K562 (cell line): ENCODE measurements around the gene GRK1. TPM values are rescaled to one million over a fixed set of nuclear protein-coding genes. Genes with fewer than 3 reads are reported as not detected.
A peak's percentile ranks its signal among the peaks of the same experiment; 100 is the strongest.

ENCODE experiments used
- ATAC-seq: fragments of 200-7000 bp; cut with Tn5 transposase; 3 replicates; pipeline ENCODE4 v1.9.1; 2020; ENCODE audit warnings: moderate library complexity
- BruUV-seq: library from RNA; stranded (reverse); fragments of 400-500 nt; replicated peaks from 2 replicates; lab custom pipeline; 2021; lab: Mats Ljungman, UMichigan
- CTCF ChIA-PET: fragments of 300-600 bp; formaldehyde crosslinking; extraction: SDS; loops from one replicate; lab custom pipeline; 2021; ENCODE audit warnings: low intra/inter-chr PET ratio; lab: Yijun Ruan, JAX
- POLR2A ChIA-PET: fragments of 300-600, 350-650 bp; sonication (Branson Sonifier 250); formaldehyde crosslinking; extraction: SDS; loops from one replicate; lab custom pipeline; 2021; ENCODE audit warnings: antibody characterized with exemption, inconsistent platforms; lab: Yijun Ruan, JAX
- DNase-seq, 4 experiments: peaks; one replicate each; pipeline versions ENCODE4 v3.0.0 to v3.0.0-alpha.2; 2011 to 2018; ENCODE audit warnings: low spot score in 3 of 4, mixed read lengths in 3 of 4; ENCODE audit errors: extremely low read depth in 1 of 4
- FAIRE-seq: peaks from 2 replicates; lab custom pipeline; 2011; peaks lifted over from hg19 to GRCh38; lab: Jason Lieb, UNC
- H2AFZ ChIP-seq: 2 replicates; pipeline ENCODE4 v1.6.0; 2011; ENCODE audit warnings: low read depth, low read length, control low read depth, inconsistent platforms
- H3K27ac ChIP-seq: fragments of 200-600 bp; 3 replicates; pipeline ENCODE4 v1.8.0; 2011; ENCODE audit warnings: low read depth, mild to moderate bottlenecking, control low read depth, inconsistent platforms, low read length, moderate library complexity, mixed read lengths; ENCODE audit errors: extremely low read depth
- H3K27me3 ChIP-seq, 2 experiments: fragments of 300-600 bp in 1 of 2; 2 replicates in 1 of 2; 3 replicates in 1 of 2; pipeline versions ENCODE4 v1.6.0 to v1.8.0; 2011; ENCODE audit warnings: inconsistent platforms in 2 of 2, low read length in 2 of 2, mild to moderate bottlenecking in 1 of 2, mixed read lengths in 1 of 2, moderate library complexity in 1 of 2; ENCODE audit not compliant: control insufficient read depth in 2 of 2, insufficient read depth in 2 of 2
- H3K36me3 ChIP-seq: fragments of 300-600 bp; 3 replicates; pipeline ENCODE4 v1.8.0; 2011; ENCODE audit warnings: mild to moderate bottlenecking, low read length, inconsistent platforms; ENCODE audit not compliant: control insufficient read depth, insufficient read depth
- H3K4me1 ChIP-seq, 2 experiments: fragments of 200-600 bp in 1 of 2; replicated peaks in 1 of 2; 2 replicates in 1 of 2; 3 replicates in 1 of 2; pipeline versions ENCODE4 v1.5.1 to v1.8.0; 2011; ENCODE audit warnings: inconsistent platforms in 2 of 2, low read length in 2 of 2, mild to moderate bottlenecking in 1 of 2, mixed read lengths in 1 of 2, moderate library complexity in 1 of 2; ENCODE audit not compliant: control insufficient read depth in 2 of 2, insufficient read depth in 2 of 2
- H3K4me2 ChIP-seq: 2 replicates; pipeline ENCODE4 v1.6.1; 2011; ENCODE audit warnings: low read length, control low read depth, inconsistent platforms, mixed read lengths; ENCODE audit not compliant: insufficient read depth
- H3K4me3 ChIP-seq: fragments of 200-600 bp; sonication (generic), shearing (Covaris generic); 2 replicates; pipeline ENCODE4 v1.5.1; 2016; ENCODE audit warnings: control low read depth, inconsistent platforms
- H3K79me2 ChIP-seq: fragments of 200-600 bp; 3 replicates; pipeline ENCODE4 v1.8.0; 2011; ENCODE audit warnings: low read length, inconsistent platforms; ENCODE audit not compliant: control insufficient read depth, insufficient read depth
- H3K9ac ChIP-seq, 2 experiments: 2 replicates each; pipeline versions ENCODE4 v1.6.0 to v1.6.1; 2011; ENCODE audit warnings: low read depth in 2 of 2, low read length in 2 of 2, control low read depth in 1 of 2, inconsistent platforms in 1 of 2, mild to moderate bottlenecking in 1 of 2, mixed read lengths in 1 of 2; ENCODE audit not compliant: insufficient read depth in 1 of 2
- H3K9me1 ChIP-seq: one replicate; pipeline ENCODE4 v1.6.0; 2011; ENCODE audit warnings: inconsistent platforms, mild to moderate bottlenecking, low read length, moderate library complexity; ENCODE audit not compliant: control insufficient read depth, insufficient read depth
- H3K9me3 ChIP-seq: replicated peaks from 2 replicates; pipeline ENCODE4 v1.5.1; 2011; ENCODE audit warnings: low read depth, low read length, inconsistent platforms; ENCODE audit not compliant: control insufficient read depth, insufficient read depth
- H4K20me1 ChIP-seq: replicated peaks from 2 replicates; pipeline ENCODE4 v1.6.1; 2011; ENCODE audit warnings: low read length, inconsistent platforms, mixed read lengths; ENCODE audit not compliant: control insufficient read depth, insufficient read depth
- AFF1 ChIP-seq, 2 experiments: fragments of 450-650 bp; IDR thresholded peaks; 2 replicates each; pipeline ENCODE4 v1.6.1; 2018; ENCODE audit warnings: mild to moderate bottlenecking in 2 of 2, low read depth in 1 of 2; ENCODE audit not compliant: partially characterized antibody in 2 of 2
- ASH1L ChIP-seq: fragments of 450-650 bp; IDR thresholded peaks from 2 replicates; pipeline ENCODE4 v1.6.1; 2018; ENCODE audit warnings: borderline replicate concordance, mild to moderate bottlenecking, low read depth; ENCODE audit not compliant: partially characterized antibody
- BHLHE40 ChIP-seq: IDR thresholded peaks from 2 replicates; pipeline ENCODE4 v1.6.1; 2011; ENCODE audit warnings: low read length, improper control_type of control experiment
- CREB1 ChIP-seq, 2 experiments: sonication (generic) in 1 of 2; formaldehyde crosslinking in 1 of 2; IDR thresholded peaks; 2 replicates each; pipeline versions ENCODE4 v1.6.1 to v1.8.0; 2012 to 2022; ENCODE audit warnings: inconsistent platforms in 1 of 2, mild to moderate bottlenecking in 1 of 2, missing genetic modification reagents in 1 of 2, moderate library complexity in 1 of 2
- FOSL1 ChIP-seq: fragments of 200-800 bp; sonication (Bioruptor generic); conservative IDR thresholded peaks from 2 replicates; pipeline ENCODE4 v1.6.1; 2016; ENCODE audit warnings: missing genetic modification characterization, missing compliant biosample characterization
- JUND ChIP-seq, 2 experiments: IDR thresholded peaks; 2 replicates in 1 of 2; 3 replicates in 1 of 2; pipeline ENCODE4 v1.6.1; 2011; ENCODE audit warnings: borderline replicate concordance in 2 of 2, low read depth in 2 of 2, low read length in 2 of 2, improper control_type of control experiment in 1 of 2, missing biosample characterization in 1 of 2, missing genetic modification characterization in 1 of 2, missing genetic modification reagents in 1 of 2
- MAFG ChIP-seq: fragments of 450-650 bp; conservative IDR thresholded peaks from 2 replicates; pipeline ENCODE4 v1.6.1; 2016; ENCODE audit warnings: missing genetic modification characterization, missing compliant biosample characterization
- STAT5A ChIP-seq: IDR thresholded peaks from 2 replicates; pipeline ENCODE4 v1.6.1; 2012; ENCODE audit warnings: low read length, inconsistent platforms, borderline replicate concordance
- ZKSCAN8 ChIP-seq: fragments of 200-800 bp; sonication (Bioruptor generic); IDR thresholded peaks from 2 replicates; pipeline ENCODE4 v1.6.1; 2016; ENCODE audit warnings: missing genetic modification characterization, missing compliant biosample characterization
- ZNF134 ChIP-seq: fragments of 250-450 bp; sonication (Bioruptor Pico); conservative IDR thresholded peaks from 2 replicates; pipeline ENCODE4 v1.4.0; 2020
- WGBS: fragments of 100-300 bp; shearing (Covaris generic); methylation state at CpG from one replicate; pipeline ENCODE4 v1.1.6; 2016; ENCODE audit warnings: low coverage, mixed read lengths; ENCODE audit not compliant: insufficient coverage; ENCODE audit errors: missing lambda C conversion rate; 5-methylcytosine and 5-hydroxymethylcytosine counted together
- in situ Hi-C: fragments of 300-500 bp; cut with MboI; formaldehyde crosslinking; loops from 4 replicates; pipeline ENCODE4 v1.15.0; 2018; ENCODE audit warnings: inconsistent platforms, mixed read lengths
- intact Hi-C: fragments of 100-400 bp; cut with micrococcal nuclease; formaldehyde crosslinking; loops from 2 replicates; pipeline ENCODE4 v1.14.2; 2022
- polyA plus RNA-seq, 8 experiments: library from polyadenylated mRNA; depleted of rRNA in 4 of 8; stranded (reverse) in 5 of 8; unstranded in 3 of 8; fragments of >200 nt; fragmentation: Nextera tagmentation in 2 of 8; fragmentation: Illumina TruSeq in 1 of 8; extraction: Ambion mirVana in 2 of 8; extraction: Trizol in 1 of 8; gene quantifications; 2 replicates each; pipeline versions ENCODE4 v1.2.1 to v1.2.3, GENCODE V29; 2011 to 2014; ENCODE audit warnings: inconsistent platforms in 1 of 8, missing spikeins in 1 of 8
- total RNA-seq, 7 experiments: library from RNA; depleted of rRNA in 6 of 7; stranded (reverse); fragments of >200 nt in 6 of 7; fragmentation: Illumina TruSeq in 2 of 7; extraction: Trizol in 2 of 7; gene quantifications; 2 replicates each; pipeline versions ENCODE4 v1.2.1 to v1.2.3, GENCODE V29; 2011 to 2021; ENCODE audit warnings: low replicate concordance in 1 of 7

Gene GRK1
- total and polyA plus RNA-seq, 9 of the 15 experiments (the other 6 are each of a cell fraction or from before 2014, with no cell fraction given): 0.09 TPM; not detected in 8

GRCh38 chr13:113771709-113772331 lies 104.8 kb downstream of the GRK1 start:
- H3K27me3 ChIP-seq: peaks cover 14 to 50% of the 10 kb centered on the region in 2 experiments
- no peaks in the 10 kb centered on the region for H3K36me3 ChIP-seq
- no peaks in the 10 kb centered on the region; the same call in 1 of the 2 replicates for H3K9me3 ChIP-seq
- DNase-seq (no peak), FAIRE-seq (no peak), ATAC-seq (no peak)
- no peak overlapping the region for H2AFZ ChIP-seq
- H3K9ac ChIP-seq: no peak overlapping the region
- ChIA-PET CTCF (no interaction called here), POLR2A (interaction anchor here (0.6 kb wide), 1 partner anchor 15 kb away, joined by 3 read pairs; no protein-coding TSS in a partner anchor)
- no peaks in the 10 kb centered on the region for H3K4me1 ChIP-seq
- no TSS peak for BruUV-seq
- WGBS: 0% methylated on average over 4 of the region's 4 CpGs
- H3K9me1 ChIP-seq: no peaks in the 10 kb centered on the region
- H3K79me2 ChIP-seq: no peaks in the 10 kb centered on the region
- H3K27ac ChIP-seq: no peak overlapping the region
- H3K4me3 ChIP-seq: no peak overlapping the region
- H4K20me1 ChIP-seq: no peaks in the 10 kb centered on the region
- intact Hi-C loops: no loop called here
- in situ Hi-C loops: no loop called here
- no peak overlapping the region for H3K4me2 ChIP-seq
- no peak for TF ChIP-seq CREB1 (IDR thresholded peaks at IDR 0.05)
- TF ChIP-seq CREB1 (CRISPR knock-in tag; IDR thresholded peaks at IDR 0.05): no peak
- TF ChIP-seq FOSL1 (tag): 0 out of 2 replicates have a peak, but pooled peaks have one; percentile 27
- TF ChIP-seq ASH1L: no peak
- TF ChIP-seq AFF1 (IDR thresholded peaks at IDR 0.05; ENCODE audit: low read depth in 1 of 2, partially characterized antibody in 2 of 2): peak in 1 of 2 experiments; percentile 85
- no peak for TF ChIP-seq STAT5A
- TF ChIP-seq MAFG (tag): no peak
- no peak for TF ChIP-seq JUND (IDR thresholded peaks at IDR 0.05; ENCODE audit: borderline replicate concordance, low read depth, low read length)
- no peak for TF ChIP-seq JUND (tag; IDR thresholded peaks at IDR 0.05; ENCODE audit: borderline replicate concordance, low read depth, low read length)
- TF ChIP-seq ZKSCAN8 (CRISPR knock-in tag): no peak
- no peak for TF ChIP-seq ZNF134 (CRISPR knock-in tag)
- TF ChIP-seq BHLHE40: no peak
